Neutrophil (primary cell): ENCODE measurements around the gene TNFSF13.

Source experiments
- H3K27ac ChIP-seq: fragments of 200-600 bp; sonication (generic); 2 replicates; pipeline ENCODE4 v1.5.1; 2016; ENCODE audit warnings: mild to moderate bottlenecking, moderate library complexity
- H3K27me3 ChIP-seq: fragments of 200-600 bp; sonication (generic); 2 replicates; pipeline ENCODE4 v1.6.0; 2016; ENCODE audit warnings: mild to moderate bottlenecking
- H3K36me3 ChIP-seq: fragments of 200-600 bp; sonication (generic); 2 replicates; pipeline ENCODE4 v1.5.1; 2017
- H3K4me1 ChIP-seq, 2 experiments: fragments of 200-600 bp in 1 of 2; sonication (generic) in 1 of 2; 1 replicate in 1 of 2; 2 replicates in 1 of 2; pipeline versions ENCODE4 v1.5.1 to v1.6.1; 2013 to 2016; ENCODE audit warnings: low read depth in 1 of 2, low read length in 1 of 2, mild to moderate bottlenecking in 1 of 2, moderate library complexity in 1 of 2; ENCODE audit not compliant: control insufficient read depth in 1 of 2, insufficient read depth in 1 of 2
- H3K4me3 ChIP-seq, 2 experiments: fragments of 200-600 bp in 1 of 2; sonication (generic) in 1 of 2; 1 replicate in 1 of 2; 2 replicates in 1 of 2; pipeline ENCODE4 v1.5.1; 2013 to 2016; ENCODE audit warnings: low read depth in 1 of 2, low read length in 1 of 2, mild to moderate bottlenecking in 1 of 2, moderate library complexity in 1 of 2
- H3K9me3 ChIP-seq: fragments of 200-600 bp; sonication (generic); 2 replicates; pipeline ENCODE4 v1.5.1; 2016
- CTCF ChIP-seq: fragments of 200-600 bp; sonication (generic); IDR thresholded peaks from 2 replicates; pipeline ENCODE4 v1.5.1; 2016; ENCODE audit warnings: antibody characterized with exemption

The TNFSF13 gene

DNA sequence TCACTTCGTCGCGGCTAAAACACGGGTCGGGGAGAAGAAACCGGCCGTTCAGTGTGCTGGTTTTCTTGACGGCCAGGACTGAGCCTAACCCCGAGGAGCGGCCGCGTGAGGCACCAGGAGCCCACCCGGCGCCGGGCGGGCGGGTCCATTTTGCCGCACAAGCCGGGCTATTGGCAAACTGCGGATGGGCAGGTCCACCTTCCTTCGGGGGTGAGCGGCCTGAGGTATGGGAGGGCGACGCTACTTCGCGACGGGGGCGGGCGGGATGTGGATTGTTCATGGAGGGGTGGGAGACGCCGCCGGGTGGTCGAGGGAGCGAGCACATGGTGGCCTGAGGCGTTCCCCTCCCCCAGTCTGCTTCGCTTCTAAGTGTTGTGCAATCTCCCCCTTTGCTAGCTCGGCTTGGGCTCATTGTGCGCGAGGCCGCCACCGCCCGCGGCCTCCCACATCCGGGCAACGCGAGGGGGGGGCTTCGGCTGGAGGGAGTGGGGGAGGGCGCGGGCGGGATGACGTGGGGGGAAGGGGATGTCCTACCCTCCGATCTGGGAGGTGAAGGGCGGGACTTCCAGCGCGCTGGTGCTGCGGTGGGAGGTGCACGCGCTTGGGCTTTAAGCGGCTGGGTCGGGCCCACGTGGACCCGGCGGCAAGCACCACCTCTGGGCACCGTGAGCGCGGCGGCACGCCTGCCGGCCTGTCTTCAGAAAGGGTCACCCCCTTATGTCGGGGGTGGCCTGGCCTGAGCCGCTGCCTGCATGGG is 15.0 kb downstream of the TNFSF13 start:
- peak overlapping the region; percentile 92 for H3K27ac ChIP-seq
- peaks cover 3% of the 10 kb centered on the region for H3K9me3 ChIP-seq
- H3K4me1 ChIP-seq: peaks cover 34 to 38% of the 10 kb centered on the region in 2 experiments
- peaks cover 57% of the 10 kb centered on the region for H3K36me3 ChIP-seq
- TF ChIP-seq CTCF: no peak
- H3K27me3 ChIP-seq: no peaks in the 10 kb centered on the region
- H3K4me3 ChIP-seq: peak overlapping the region; percentile 90 to 100

GRCh38 chr17:7574176-7574953 is 15.8 kb downstream of the TNFSF13 start:
- H3K36me3 ChIP-seq: peaks cover 63% of the 10 kb centered on the region
- peaks cover 41 to 46% of the 10 kb centered on the region in 2 experiments for H3K4me1 ChIP-seq
- H3K4me3 ChIP-seq: peak overlapping the region; percentile 90 to 100
- peaks cover 3% of the 10 kb centered on the region for H3K9me3 ChIP-seq
- no peaks in the 10 kb centered on the region for H3K27me3 ChIP-seq
- no peak for TF ChIP-seq CTCF
- peak overlapping the region; percentile 92 for H3K27ac ChIP-seq

DNA sequence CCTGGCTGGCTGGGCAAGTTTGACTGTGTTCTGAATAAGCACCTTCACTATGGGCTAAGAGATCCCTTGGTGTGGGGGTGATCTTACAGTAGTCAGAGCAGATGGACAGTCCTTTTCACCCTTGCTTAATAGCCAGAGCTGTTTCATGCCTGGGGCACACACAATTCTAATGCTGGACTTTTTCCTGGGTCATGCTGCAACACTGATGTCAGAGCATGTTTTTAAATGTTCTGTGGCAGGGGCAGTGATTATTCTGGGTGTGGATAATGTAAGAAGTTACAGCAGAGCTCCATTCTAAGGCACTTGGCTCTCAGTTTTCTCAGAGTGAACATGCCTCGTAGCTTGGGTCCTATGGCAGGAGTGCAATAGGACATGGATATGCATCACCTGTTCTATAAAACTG is 16.9 kb downstream of the TNFSF13 start:
- H3K4me3 ChIP-seq: no peak overlapping the region
- H3K27ac ChIP-seq: peak overlapping the region; percentile 92
- H3K36me3 ChIP-seq: peaks cover 59% of the 10 kb centered on the region
- no peaks in the 10 kb centered on the region for H3K27me3 ChIP-seq
- TF ChIP-seq CTCF: no peak
- H3K4me1 ChIP-seq: peaks cover 50 to 52% of the 10 kb centered on the region in 2 experiments
- peaks cover 3% of the 10 kb centered on the region for H3K9me3 ChIP-seq

DNA sequence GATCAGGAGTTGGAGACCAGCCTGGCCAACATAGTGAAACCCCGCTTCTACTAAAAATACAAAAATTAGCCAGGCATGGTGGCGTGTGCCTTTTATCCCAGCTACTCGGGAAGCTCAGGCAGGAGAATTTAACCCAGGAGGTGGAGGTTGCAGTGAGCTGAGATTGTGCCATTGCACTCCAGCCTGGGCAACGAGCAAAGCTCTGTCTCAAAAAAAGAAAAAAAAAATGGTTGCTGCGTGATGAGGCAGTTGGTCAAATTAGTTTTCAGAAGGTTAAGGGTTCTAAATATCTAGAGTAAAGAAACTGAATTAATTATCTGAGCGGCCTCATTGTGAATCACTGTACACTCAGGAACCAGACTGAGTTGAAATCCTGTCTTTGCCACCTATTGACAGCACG is 17.4 kb downstream of the TNFSF13 start:
- H3K36me3 ChIP-seq: peaks cover 54% of the 10 kb centered on the region
- no peaks in the 10 kb centered on the region for H3K27me3 ChIP-seq
- peak overlapping the region; percentile 92 for H3K27ac ChIP-seq
- H3K4me1 ChIP-seq: peaks cover 55 to 57% of the 10 kb centered on the region in 2 experiments
- peaks cover 3% of the 10 kb centered on the region for H3K9me3 ChIP-seq
- TF ChIP-seq CTCF: no peak
- no peak overlapping the region for H3K4me3 ChIP-seq

DNA sequence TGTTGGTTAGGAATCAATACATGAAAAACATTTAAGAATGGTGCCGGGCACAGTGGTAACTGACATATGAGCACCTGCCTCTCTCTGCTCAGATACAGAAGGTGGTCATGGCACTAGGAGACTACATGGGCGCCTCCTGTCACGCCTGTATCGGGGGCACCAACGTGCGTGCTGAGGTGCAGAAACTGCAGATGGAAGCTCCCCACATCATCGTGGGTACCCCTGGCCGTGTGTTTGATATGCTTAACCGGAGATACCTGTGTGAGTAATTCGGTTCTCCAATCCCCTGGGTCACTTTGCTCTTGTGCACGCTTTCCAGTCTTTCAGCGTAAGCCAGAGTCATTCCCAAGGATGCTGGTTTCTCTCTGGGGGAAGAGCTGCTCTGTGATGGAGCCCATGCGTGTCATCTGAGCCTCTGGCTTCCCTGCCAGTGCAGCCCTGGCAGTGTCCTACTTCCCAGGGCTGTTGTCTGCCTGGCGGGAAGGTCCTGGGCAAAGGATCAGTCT is 17.9 kb downstream of the TNFSF13 start:
- no peak overlapping the region for H3K4me3 ChIP-seq
- no peak for TF ChIP-seq CTCF
- peak overlapping the region; percentile 92 for H3K27ac ChIP-seq
- peaks cover 60 to 62% of the 10 kb centered on the region in 2 experiments for H3K4me1 ChIP-seq
- peaks cover 50% of the 10 kb centered on the region for H3K36me3 ChIP-seq
- peaks cover 3% of the 10 kb centered on the region for H3K9me3 ChIP-seq
- no peaks in the 10 kb centered on the region for H3K27me3 ChIP-seq
